HepG2 (cell line): ENCODE data around the gene CLCA4. TPM values are rescaled to one million over a fixed set of nuclear protein-coding genes. Genes with fewer than 3 reads are reported as not detected.

Source experiments
- ATAC-seq: fragments of 200-7000 bp; cut with Tn5 transposase; 3 replicates; pipeline ENCODE4 v1.9.1; 2020; ENCODE audit warnings: mild to moderate bottlenecking, moderate library complexity
- BruUV-seq: library from RNA; stranded (reverse); fragments of 400-500 nt; replicated peaks from 2 replicates; lab custom pipeline; 2021; lab: Mats Ljungman, UMichigan
- CTCF ChIA-PET: fragments of 300-600 bp; formaldehyde crosslinking; extraction: SDS; loops from one replicate; lab custom pipeline; 2021; ENCODE audit warnings: low total read pairs, inconsistent platforms, low intra/inter-chr PET ratio; lab: Yijun Ruan, JAX
- POLR2A ChIA-PET: fragments of 350-600 bp; sonication (Branson Sonifier 250); formaldehyde crosslinking; loops from one replicate; lab custom pipeline; 2020; ENCODE audit warnings: antibody characterized with exemption, inconsistent platforms; lab: Yijun Ruan, JAX
- DNase-seq: peaks from one replicate; pipeline ENCODE4 v3.0.0-alpha.2; 2015; ENCODE audit warnings: low spot score
- FAIRE-seq: peaks from 3 replicates; lab custom pipeline; 2011; peaks lifted over from hg19 to GRCh38; lab: Jason Lieb, UNC
- H2AFZ ChIP-seq: one replicate; pipeline ENCODE4 v1.6.1; 2011; ENCODE audit warnings: low read length, inconsistent platforms
- H3K27ac ChIP-seq: fragments of 300-600 bp; 3 replicates; pipeline ENCODE4 v1.8.0; 2011; ENCODE audit warnings: mixed run types, mild to moderate bottlenecking, mixed read lengths, low read length, inconsistent platforms; ENCODE audit not compliant: insufficient read depth; ENCODE audit errors: extremely low read length
- H3K27me3 ChIP-seq, 2 experiments: fragments of 200-600 bp in 1 of 2; 2 replicates in 1 of 2; 3 replicates in 1 of 2; pipeline versions ENCODE4 v1.6.0 to v1.8.0; 2011; ENCODE audit warnings: low read length in 2 of 2, mild to moderate bottlenecking in 2 of 2, moderate library complexity in 2 of 2, inconsistent platforms in 1 of 2; ENCODE audit not compliant: insufficient read depth in 2 of 2, control insufficient read depth in 1 of 2
- H3K36me3 ChIP-seq, 2 experiments: fragments of 200-600 bp in 1 of 2; replicated peaks in 1 of 2; 2 replicates in 1 of 2; 3 replicates in 1 of 2; pipeline versions ENCODE4 v1.5.1 to v1.8.0; 2011; ENCODE audit warnings: low read length in 2 of 2, inconsistent platforms in 1 of 2; ENCODE audit not compliant: insufficient read depth in 2 of 2, control insufficient read depth in 1 of 2
- H3K4me1 ChIP-seq: 2 replicates; pipeline ENCODE4 v1.5.1; 2012; ENCODE audit warnings: low read length, inconsistent platforms; ENCODE audit not compliant: insufficient read depth
- H3K4me2 ChIP-seq: 2 replicates; pipeline ENCODE4 v1.6.0; 2011; ENCODE audit warnings: low read depth, low read length, inconsistent platforms
- H3K4me3 ChIP-seq, 3 experiments: fragments of 200-600 bp in 1 of 3; sonication (generic), shearing (Covaris generic) in 1 of 3; replicated peaks in 1 of 3; 2 replicates each; pipeline ENCODE4 v1.5.1; 2011 to 2016; ENCODE audit warnings: low read length in 3 of 3, inconsistent platforms in 2 of 3, low read depth in 2 of 3, mild to moderate bottlenecking in 2 of 3, control low read depth in 1 of 3, mixed read lengths in 1 of 3; ENCODE audit not compliant: insufficient read depth in 1 of 3
- H3K79me2 ChIP-seq: one replicate; pipeline ENCODE4 v1.6.1; 2011; ENCODE audit warnings: low read length, inconsistent platforms; ENCODE audit not compliant: insufficient read depth
- H3K9ac ChIP-seq: 2 replicates; pipeline ENCODE4 v1.6.0; 2011; ENCODE audit warnings: mild to moderate bottlenecking, low read depth, low read length, inconsistent platforms; ENCODE audit not compliant: insufficient read depth
- H3K9me3 ChIP-seq: 2 replicates; pipeline ENCODE4 v1.5.1; 2012; ENCODE audit warnings: mild to moderate bottlenecking, low read length
- H4K20me1 ChIP-seq: 2 replicates; pipeline ENCODE4 v1.6.0; 2011; ENCODE audit warnings: inconsistent platforms, mild to moderate bottlenecking, low read length, moderate library complexity; ENCODE audit not compliant: insufficient read depth
- ADNP ChIP-seq: sonication (generic); formaldehyde crosslinking; IDR thresholded peaks from 2 replicates; pipeline ENCODE4 v1.4.0; 2020; ENCODE audit warnings: missing genetic modification reagents
- AHR ChIP-seq: IDR thresholded peaks from 2 replicates; pipeline ENCODE4 v1.6.1; 2018; ENCODE audit warnings: missing genetic modification reagents, missing compliant biosample characterization
- BRD4 ChIP-seq: sonication (generic); formaldehyde crosslinking; IDR thresholded peaks from 2 replicates; pipeline ENCODE4 v1.4.0; 2020; ENCODE audit warnings: missing genetic modification reagents
- CBX2 ChIP-seq, 2 experiments: fragments of 200-600 bp in 1 of 2; sonication (generic); formaldehyde crosslinking in 1 of 2; IDR thresholded peaks; 2 replicates each; pipeline versions ENCODE4 v1.7.0 to v1.8.1; 2018 to 2022; ENCODE audit warnings: low read depth in 2 of 2, low read length in 1 of 2, mild to moderate bottlenecking in 1 of 2, missing genetic modification reagents in 1 of 2
- IRX3 ChIP-seq: sonication (generic); formaldehyde crosslinking; IDR thresholded peaks from 2 replicates; pipeline ENCODE4 v1.8.1; 2023; ENCODE audit warnings: mild to moderate bottlenecking, low read depth, missing genetic modification reagents, borderline replicate concordance
- JUNB ChIP-seq: sonication (generic); formaldehyde crosslinking; IDR thresholded peaks from 2 replicates; pipeline ENCODE4 v1.8.0; 2022; ENCODE audit warnings: missing genetic modification reagents, mild to moderate bottlenecking, borderline replicate concordance
- KDM6A ChIP-seq: IDR thresholded peaks from 2 replicates; pipeline ENCODE4 v1.6.1; 2016; ENCODE audit warnings: low read depth
- NFE2 ChIP-seq: sonication (generic); formaldehyde crosslinking; IDR thresholded peaks from 2 replicates; pipeline ENCODE4 v1.4.0; 2020; ENCODE audit warnings: missing genetic modification reagents
- PCBP2 ChIP-seq: fragments of 200-400 bp; formaldehyde crosslinking; optimal IDR thresholded peaks from 2 replicates; pipeline ENCODE3; 2018; ENCODE audit warnings: low read length, low read depth; ENCODE audit not compliant: poor library complexity, severe bottlenecking
- PHF21A ChIP-seq: sonication (generic); formaldehyde crosslinking; IDR thresholded peaks from 2 replicates; pipeline ENCODE4 v1.5.0; 2020; ENCODE audit warnings: mild to moderate bottlenecking, missing genetic modification reagents
- PLRG1 ChIP-seq: fragments of 450-650 bp; conservative IDR thresholded peaks from 2 replicates; pipeline ENCODE4 v1.6.1; 2016
- PTBP1 ChIP-seq: fragments of 200-400 bp; formaldehyde crosslinking; IDR thresholded peaks from 2 replicates; pipeline ENCODE4 v1.6.1; 2018; ENCODE audit warnings: low read length, low read depth; ENCODE audit not compliant: poor library complexity, severe bottlenecking
- RCOR2 ChIP-seq: IDR thresholded peaks from 2 replicates; pipeline ENCODE4 v1.6.1; 2016; ENCODE audit warnings: missing biosample characterization, missing genetic modification reagents
- SIN3A ChIP-seq: IDR thresholded peaks from 2 replicates; pipeline ENCODE4 v1.6.1; 2011; ENCODE audit warnings: low read depth, mild to moderate bottlenecking, control low read depth, low read length, borderline replicate concordance
- TEAD3 ChIP-seq: optimal IDR thresholded peaks from 2 replicates; pipeline ENCODE3; 2016; ENCODE audit warnings: borderline replicate concordance
- ZNF124 ChIP-seq: sonication (generic); formaldehyde crosslinking; IDR thresholded peaks from 2 replicates; pipeline ENCODE4 v1.4.0; 2020; ENCODE audit warnings: missing genetic modification reagents
- WGBS: methylation state at CpG from one replicate; pipeline ENCODE4 v1.1.6; 2017; ENCODE audit warnings: low lambda C conversion rate; 5-methylcytosine and 5-hydroxymethylcytosine counted together
- in situ Hi-C: cut with HindIII; loops from 2 replicates; pipeline ENCODE4 v1.10.0; 2017; ENCODE audit warnings: low pct_unique_long_range_greater_than_20kb; ENCODE audit not compliant: extremely low pct_ligation_motif_present
- intact Hi-C: fragments of 100-400 bp; cut with micrococcal nuclease; formaldehyde crosslinking; loops from one replicate; pipeline ENCODE4 v1.10.0; 2022; ENCODE audit not compliant: unreplicated experiment
- polyA plus RNA-seq, 8 experiments: library from polyadenylated mRNA; depleted of rRNA in 3 of 8; stranded (reverse) in 7 of 8; unstranded in 1 of 8; fragments of >200 nt; fragmentation: Illumina TruSeq in 4 of 8; extraction: Trizol in 4 of 8; gene quantifications; 2 replicates each; pipeline versions ENCODE4 v1.2.1 to v1.2.3, GENCODE V29; 2011 to 2016; ENCODE audit warnings: low read depth in 4 of 8, missing spikeins in 1 of 8, mixed read lengths in 1 of 8; ENCODE audit not compliant: insufficient read depth in 1 of 8
- total RNA-seq, 5 experiments: library from RNA; depleted of rRNA; stranded (reverse); fragments of >200 nt; fragmentation: Illumina TruSeq; extraction: Trizol; gene quantifications; 2 replicates each; pipeline ENCODE4 v1.2.3, GENCODE V29; 2016; ENCODE audit warnings: low read depth in 1 of 5
- TF ChIP-seq, protein P1 (sequence below): sonication (generic); formaldehyde crosslinking; IDR thresholded peaks from 2 replicates; pipeline ENCODE4 v1.8.1; 2022; ENCODE audit warnings: mild to moderate bottlenecking, missing genetic modification reagents
- TF ChIP-seq, protein P2 (sequence below): sonication (generic); formaldehyde crosslinking; IDR thresholded peaks from 2 replicates; pipeline ENCODE4 v1.4.0; 2020; ENCODE audit warnings: missing genetic modification reagents

CLCA4 gene
- total and polyA plus RNA-seq, 2 of the 13 experiments (the other 11 are each of a cell fraction or from before 2014, with no cell fraction given) = not detected

DNA sequence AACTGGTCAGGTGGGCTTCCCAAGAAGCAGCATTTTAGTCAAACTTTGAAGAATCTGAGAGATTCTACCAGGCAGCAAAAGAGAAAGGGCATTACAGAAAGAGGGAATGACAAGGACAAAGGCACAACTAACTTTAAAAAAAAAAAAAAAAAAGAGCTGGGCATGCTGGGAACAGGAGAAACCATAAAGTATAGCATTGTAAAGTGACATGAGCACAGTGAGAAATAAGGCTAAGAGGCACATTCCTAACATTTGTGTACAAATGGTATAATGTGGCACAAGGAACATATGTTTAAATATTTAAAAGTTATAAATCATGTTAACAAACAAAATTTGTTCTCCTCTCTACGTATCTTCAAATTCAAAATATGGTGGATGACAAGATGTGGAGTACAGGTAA is 69.6 kb downstream of the CLCA4 start:
- ATAC-seq (no peak), FAIRE-seq (no peak), DNase-seq (no peak)
- no peak overlapping the region for H3K9ac ChIP-seq
- in situ Hi-C loops = no loop called here
- H3K4me2 ChIP-seq = no peak overlapping the region
- H3K27me3 ChIP-seq = no peaks in the 10 kb centered on the region
- intact Hi-C loops = no loop called here
- POLR2A ChIA-PET = no interaction called here
- CTCF ChIA-PET = no interaction called here
- no peaks in the 10 kb centered on the region for H3K79me2 ChIP-seq
- H3K9me3 ChIP-seq = peaks cover 11% of the 10 kb centered on the region; the same call in 1 of the 2 replicates
- TF ChIP-seq, protein P1, sequence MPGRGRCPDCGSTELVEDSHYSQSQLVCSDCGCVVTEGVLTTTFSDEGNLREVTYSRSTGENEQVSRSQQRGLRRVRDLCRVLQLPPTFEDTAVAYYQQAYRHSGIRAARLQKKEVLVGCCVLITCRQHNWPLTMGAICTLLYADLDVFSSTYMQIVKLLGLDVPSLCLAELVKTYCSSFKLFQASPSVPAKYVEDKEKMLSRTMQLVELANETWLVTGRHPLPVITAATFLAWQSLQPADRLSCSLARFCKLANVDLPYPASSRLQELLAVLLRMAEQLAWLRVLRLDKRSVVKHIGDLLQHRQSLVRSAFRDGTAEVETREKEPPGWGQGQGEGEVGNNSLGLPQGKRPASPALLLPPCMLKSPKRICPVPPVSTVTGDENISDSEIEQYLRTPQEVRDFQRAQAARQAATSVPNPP = no peak
- TF ChIP-seq NFE2 (CRISPR knock-in tag) (no peak), KDM6A (CRISPR knock-in tag) (no peak), ADNP (no peak), IRX3 (CRISPR knock-in tag) (no peak), SIN3A (no peak), PTBP1 (no peak), ZNF124 (CRISPR knock-in tag) (no peak), PHF21A (CRISPR knock-in tag) (no peak), PLRG1 (no peak), AHR (CRISPR knock-in tag) (no peak), JUNB (no peak), RCOR2 (CRISPR knock-in tag) (no peak), PCBP2 (no peak), BRD4 (no peak), CBX2 (IDR thresholded peaks at IDR 0.05; ENCODE audit: low read depth, low read length) (no peak), CBX2 (CRISPR knock-in tag; IDR thresholded peaks at IDR 0.05; ENCODE audit: low read depth) (no peak), TEAD3 (CRISPR knock-in tag) (no peak)
- TF ChIP-seq, protein P2, sequence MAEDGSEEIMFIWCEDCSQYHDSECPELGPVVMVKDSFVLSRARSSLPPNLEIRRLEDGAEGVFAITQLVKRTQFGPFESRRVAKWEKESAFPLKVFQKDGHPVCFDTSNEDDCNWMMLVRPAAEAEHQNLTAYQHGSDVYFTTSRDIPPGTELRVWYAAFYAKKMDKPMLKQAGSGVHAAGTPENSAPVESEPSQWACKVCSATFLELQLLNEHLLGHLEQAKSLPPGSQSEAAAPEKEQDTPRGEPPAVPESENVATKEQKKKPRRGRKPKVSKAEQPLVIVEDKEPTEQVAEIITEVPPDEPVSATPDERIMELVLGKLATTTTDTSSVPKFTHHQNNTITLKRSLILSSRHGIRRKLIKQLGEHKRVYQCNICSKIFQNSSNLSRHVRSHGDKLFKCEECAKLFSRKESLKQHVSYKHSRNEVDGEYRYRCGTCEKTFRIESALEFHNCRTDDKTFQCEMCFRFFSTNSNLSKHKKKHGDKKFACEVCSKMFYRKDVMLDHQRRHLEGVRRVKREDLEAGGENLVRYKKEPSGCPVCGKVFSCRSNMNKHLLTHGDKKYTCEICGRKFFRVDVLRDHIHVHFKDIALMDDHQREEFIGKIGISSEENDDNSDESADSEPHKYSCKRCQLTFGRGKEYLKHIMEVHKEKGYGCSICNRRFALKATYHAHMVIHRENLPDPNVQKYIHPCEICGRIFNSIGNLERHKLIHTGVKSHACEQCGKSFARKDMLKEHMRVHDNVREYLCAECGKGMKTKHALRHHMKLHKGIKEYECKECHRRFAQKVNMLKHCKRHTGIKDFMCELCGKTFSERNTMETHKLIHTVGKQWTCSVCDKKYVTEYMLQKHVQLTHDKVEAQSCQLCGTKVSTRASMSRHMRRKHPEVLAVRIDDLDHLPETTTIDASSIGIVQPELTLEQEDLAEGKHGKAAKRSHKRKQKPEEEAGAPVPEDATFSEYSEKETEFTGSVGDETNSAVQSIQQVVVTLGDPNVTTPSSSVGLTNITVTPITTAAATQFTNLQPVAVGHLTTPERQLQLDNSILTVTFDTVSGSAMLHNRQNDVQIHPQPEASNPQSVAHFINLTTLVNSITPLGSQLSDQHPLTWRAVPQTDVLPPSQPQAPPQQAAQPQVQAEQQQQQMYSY (CRISPR knock-in tag) = no peak
- no TSS peak for BruUV-seq
- H3K36me3 ChIP-seq = no peaks in the 10 kb centered on the region
- H3K4me3 ChIP-seq = no peak overlapping the region
- no peaks in the 10 kb centered on the region for H4K20me1 ChIP-seq
- no peak overlapping the region for H2AFZ ChIP-seq
- H3K27ac ChIP-seq = no peak overlapping the region
- 10% methylated on average over 1 of the region's 1 CpG for WGBS
- H3K4me1 ChIP-seq = no peaks in the 10 kb centered on the region
